Measurements from ENCODE around the gene APOL6. TPM values are rescaled to one million over a fixed set of nuclear protein-coding genes. Genes with fewer than 3 reads are reported as not detected.
"Not testable (repeated sequence)": the region's sequence is repeated elsewhere in the genome, so short reads cannot be mapped to it uniquely, and the experiment has no call there.

APOL6 gene
- total RNA-seq, 1 donor from 2014 or later: not detected

DNA sequence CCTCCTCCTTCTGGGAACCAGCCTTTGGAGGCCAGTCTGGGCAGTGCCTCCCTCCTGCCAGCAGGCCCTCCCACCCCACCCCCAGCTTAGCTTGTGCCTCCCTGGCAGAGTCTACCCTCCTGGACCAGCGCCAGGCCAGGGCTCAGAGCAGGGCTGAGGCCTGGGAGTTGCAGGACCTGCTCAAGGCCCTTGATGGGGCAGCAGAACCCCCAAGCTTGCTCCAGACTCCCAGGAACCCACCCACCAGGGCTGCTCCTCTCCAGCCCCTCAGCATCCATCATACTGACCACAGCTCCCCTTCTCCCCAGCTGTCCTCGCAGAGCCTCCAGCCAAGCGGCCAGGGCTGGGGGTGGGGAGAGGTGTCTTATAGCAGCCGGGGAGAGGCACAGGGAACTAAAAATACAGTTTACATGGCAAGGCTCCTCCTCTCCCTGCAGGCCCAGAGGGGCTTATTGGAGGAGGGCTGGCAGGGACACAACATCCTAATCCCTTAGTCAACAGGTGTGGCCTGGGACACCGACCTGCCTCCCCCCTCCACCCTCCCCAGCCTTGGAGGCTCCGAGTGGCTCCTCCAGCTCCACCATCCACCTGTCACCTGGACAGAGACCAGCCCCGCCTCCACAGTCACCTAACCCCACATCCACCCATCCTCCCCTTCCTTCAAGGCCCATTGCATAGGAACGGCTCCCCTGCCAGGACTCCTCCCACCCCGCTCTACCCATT, 25.9 kb upstream of the APOL6 start:
- no peaks in the 10 kb centered on the region for H4K20me1 ChIP-seq (ENCODE audit: low read depth)
- no peak overlapping the region for H3K9ac ChIP-seq
- H3K27me3 Mint-ChIP-seq (ENCODE audit: insufficient read depth, low read depth): peaks cover 6% of the 10 kb centered on the region
- no peaks in the 10 kb centered on the region for H3K27me3 ChIP-seq
- H3K27ac ChIP-seq: no peak overlapping the region
- TF ChIP-seq CTCF (IDR thresholded peaks at IDR 0.05) (no peak), EZH2 (IDR thresholded peaks at IDR 0.05) (no peak), EZH2phosphoT487 (IDR thresholded peaks at IDR 0.05) (no peak)
- H3K4me3 Mint-ChIP-seq: no peak overlapping the region
- H3K9me3 ChIP-seq (ENCODE audit: low read depth): no peaks in the 10 kb centered on the region
- H3K4me3 ChIP-seq: no peak overlapping the region
- no peak overlapping the region for H3K27ac Mint-ChIP-seq
- H3K79me2 ChIP-seq (ENCODE audit: low read depth): no peaks in the 10 kb centered on the region
- peaks cover 27% of the 10 kb centered on the region for H3K4me1 Mint-ChIP-seq
- no peaks in the 10 kb centered on the region for H3K36me3 Mint-ChIP-seq
- H3K9me3 Mint-ChIP-seq: no peaks in the 10 kb centered on the region
- peak overlapping the region; percentile 58 for H3K4me2 ChIP-seq
- no peaks in the 10 kb centered on the region for H3K36me3 ChIP-seq
- H3K4me1 ChIP-seq: peaks cover 21% of the 10 kb centered on the region
- peaks cover 7% of the 10 kb centered on the region for H3F3A ChIP-seq (ENCODE audit: low read depth)
- no peak overlapping the region for H2AFZ ChIP-seq (replicated peaks)
- peak; percentile 66 for DNase-seq (ENCODE audit: low spot score)

DNA sequence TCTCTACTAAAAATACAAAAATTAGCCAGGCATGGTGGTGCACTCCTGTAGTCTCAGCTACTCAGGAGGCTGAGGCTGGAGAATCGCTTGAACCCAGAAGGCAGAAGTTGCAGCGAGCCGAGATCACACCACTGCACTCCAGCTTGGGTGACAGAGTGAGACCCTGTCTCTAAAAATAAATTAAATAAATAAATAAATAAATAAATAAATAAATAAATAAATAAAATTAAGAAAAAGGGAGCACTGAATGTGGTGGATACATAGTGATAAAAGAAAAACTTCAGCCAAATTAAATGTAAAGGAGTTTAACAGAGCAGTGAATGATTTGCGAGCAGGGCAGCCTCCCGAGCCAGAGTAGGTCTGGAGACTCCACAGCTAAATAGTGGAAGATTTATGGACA, 24.4 kb upstream of the APOL6 start:
- H3K4me1 ChIP-seq: peaks cover 16% of the 10 kb centered on the region
- H3K79me2 ChIP-seq (ENCODE audit: low read depth); H3K27ac Mint-ChIP-seq; H3K36me3 Mint-ChIP-seq; H3F3A ChIP-seq (ENCODE audit: low read depth); H3K9me3 ChIP-seq (ENCODE audit: low read depth); H3K4me3 Mint-ChIP-seq; DNase-seq (ENCODE audit: low spot score); H3K27ac ChIP-seq; H3K4me2 ChIP-seq; H4K20me1 ChIP-seq (ENCODE audit: low read depth); H3K9ac ChIP-seq; H3K9me3 Mint-ChIP-seq; H3K36me3 ChIP-seq; H2AFZ ChIP-seq (replicated peaks); H3K27me3 ChIP-seq; H3K27me3 Mint-ChIP-seq (ENCODE audit: insufficient read depth, low read depth); H3K4me3 ChIP-seq: not testable (repeated sequence)
- H3K4me1 Mint-ChIP-seq: peaks cover 32% of the 10 kb centered on the region

DNA sequence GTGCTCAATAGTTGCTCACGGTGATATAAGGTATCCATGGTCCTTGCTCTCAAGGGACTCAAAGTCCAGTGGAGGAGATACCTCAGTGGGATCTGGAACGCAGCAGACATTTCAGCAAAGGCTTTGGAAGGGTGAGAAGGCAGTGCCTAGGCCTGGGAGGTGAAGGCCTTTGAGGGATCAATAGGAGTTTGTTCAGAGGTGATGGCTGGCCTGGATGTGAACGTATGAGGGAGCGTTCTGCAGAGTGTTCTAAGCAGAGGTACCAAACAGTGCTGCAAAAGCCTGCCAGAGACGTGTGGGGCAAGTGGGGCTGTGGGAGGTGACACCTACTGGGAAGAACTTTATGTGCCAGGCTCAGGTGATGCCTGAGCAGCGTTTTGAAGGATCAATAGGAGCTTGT, 23.7 kb upstream of the APOL6 start:
- H3K4me3 ChIP-seq: no peak overlapping the region
- no peaks in the 10 kb centered on the region for H3K27me3 ChIP-seq
- no peaks in the 10 kb centered on the region for H3K36me3 ChIP-seq
- no peak overlapping the region for H3K4me3 Mint-ChIP-seq
- no peaks in the 10 kb centered on the region for H3K9me3 ChIP-seq (ENCODE audit: low read depth)
- H3F3A ChIP-seq (ENCODE audit: low read depth): peaks cover 7% of the 10 kb centered on the region
- H4K20me1 ChIP-seq (ENCODE audit: low read depth): no peaks in the 10 kb centered on the region
- no peak for DNase-seq (ENCODE audit: low spot score)
- H3K4me1 ChIP-seq: peaks cover 16% of the 10 kb centered on the region
- peak overlapping the region; percentile 58 for H3K27ac Mint-ChIP-seq
- peaks cover 33% of the 10 kb centered on the region for H3K4me1 Mint-ChIP-seq
- H3K36me3 Mint-ChIP-seq: no peaks in the 10 kb centered on the region
- no peak overlapping the region for H2AFZ ChIP-seq (replicated peaks)
- no peaks in the 10 kb centered on the region for H3K9me3 Mint-ChIP-seq
- H3K79me2 ChIP-seq (ENCODE audit: low read depth): no peaks in the 10 kb centered on the region
- H3K27me3 Mint-ChIP-seq (ENCODE audit: insufficient read depth, low read depth): peaks cover 7% of the 10 kb centered on the region
- no peak for TF ChIP-seq EZH2 (IDR thresholded peaks at IDR 0.05)
- no peak for TF ChIP-seq EZH2phosphoT487 (IDR thresholded peaks at IDR 0.05)
- no peak for TF ChIP-seq CTCF (IDR thresholded peaks at IDR 0.05)
- no peak overlapping the region for H3K9ac ChIP-seq
- no peak overlapping the region for H3K4me2 ChIP-seq
- no peak overlapping the region for H3K27ac ChIP-seq

GRCh38 chr22:35625763-35626432, 22.3 kb upstream of the APOL6 start:
- Mint-ChIP-seq H3K36me3 (no peaks in the 10 kb centered on the region), H3K9me3 (peaks cover 2% of the 10 kb centered on the region), H3K27ac (no peak overlapping the region), H3K4me3 (no peak overlapping the region), H3K4me1 (peaks cover 34% of the 10 kb centered on the region), H3K27me3 (ENCODE audit: insufficient read depth, low read depth) (peaks cover 11% of the 10 kb centered on the region)
- no peaks in the 10 kb centered on the region for H3K9me3 ChIP-seq (ENCODE audit: low read depth)
- no peaks in the 10 kb centered on the region for H3K79me2 ChIP-seq (ENCODE audit: low read depth)
- H3K4me1 ChIP-seq: peaks cover 13% of the 10 kb centered on the region
- no peak overlapping the region for H3K27ac ChIP-seq
- peaks cover under 1% of the 10 kb centered on the region for H3F3A ChIP-seq (ENCODE audit: low read depth)
- no peaks in the 10 kb centered on the region for H3K27me3 ChIP-seq
- H3K4me3 ChIP-seq: no peak overlapping the region
- H3K4me2 ChIP-seq: no peak overlapping the region
- H4K20me1 ChIP-seq (ENCODE audit: low read depth): no peaks in the 10 kb centered on the region
- no peaks in the 10 kb centered on the region for H3K36me3 ChIP-seq
- no peak for DNase-seq (ENCODE audit: low spot score)
- no peak overlapping the region for H3K9ac ChIP-seq
- no peak overlapping the region for H2AFZ ChIP-seq (replicated peaks)
- TF ChIP-seq CTCF (IDR thresholded peaks at IDR 0.05): no peak
- no peak for TF ChIP-seq EZH2phosphoT487 (IDR thresholded peaks at IDR 0.05)
- TF ChIP-seq EZH2 (IDR thresholded peaks at IDR 0.05): no peak
